Right lobe of liver (tissue), 6 donors: ENCODE results near the gene PODXL2. TPM values are rescaled to one million over a fixed set of nuclear protein-coding genes. Genes with fewer than 3 reads are reported as not detected.
A peak's percentile ranks its signal among the peaks of the same experiment; 100 is the strongest.

ENCODE experiments used
- ATAC-seq, 4 donors: fragments of 200-7000 bp; cut with Tn5 transposase; one replicate each; pipeline ENCODE4 v1.9.1; 2020; ENCODE audit warnings: mild to moderate bottlenecking in 4 of 4, moderate library complexity in 4 of 4
- DNase-seq, 3 donors: peaks; one replicate each; pipeline ENCODE4 v3.0.0-alpha.2; 2020
- H3K27ac ChIP-seq, 3 donors: fragments of 200-600 bp; one replicate each; pipeline ENCODE4 v1.8.0; 2022
- H3K27me3 ChIP-seq, 2 donors: fragments of 200-600 bp; one replicate each; pipeline ENCODE4 v1.8.0; 2022
- H3K36me3 ChIP-seq, 4 donors: fragments of 200-600 bp; sonication (generic) in 1 of 4; one replicate each; pipeline versions ENCODE4 v1.5.1 to v1.8.0; 2017 to 2022; ENCODE audit warnings: control low read depth in 1 of 4
- H3K4me1 ChIP-seq, 4 donors: fragments of 200-600 bp; sonication (generic) in 1 of 4; one replicate each; pipeline versions ENCODE4 v1.5.1 to v1.8.0; 2017 to 2022; ENCODE audit warnings: control low read depth in 1 of 4
- H3K4me3 ChIP-seq, 3 donors: fragments of 200-600 bp; one replicate each; pipeline ENCODE4 v1.8.0; 2022
- H3K9me3 ChIP-seq, 4 donors: fragments of 200-600 bp; sonication (generic) in 1 of 4; one replicate each; pipeline versions ENCODE4 v1.5.1 to v1.8.0; 2017 to 2022; ENCODE audit warnings: control low read depth in 1 of 4
- POLR2A ChIP-seq: fragments of 450-650 bp; IDR thresholded peaks from one replicate; pipeline ENCODE4 v1.6.1; 2017; ENCODE audit warnings: antibody characterized with exemption, mild to moderate bottlenecking
- WGBS: methylation state at CpG from one replicate; pipeline ENCODE4 v1.1.6; 2018; ENCODE audit warnings: low coverage, low lambda C conversion rate; ENCODE audit not compliant: insufficient coverage; ENCODE audit errors: missing lambda C conversion rate; 5-methylcytosine and 5-hydroxymethylcytosine counted together
- intact Hi-C, 2 donors: fragments of 100-400 bp; cut with DNase I; formaldehyde crosslinking; loops; one replicate each; pipeline versions ENCODE4 v1.11.2 to v1.14.1; 2022
- long read RNA-seq: library from polyadenylated mRNA; unstranded; transcript quantifications from one replicate; pipeline ENCODE4 v2.0.0, GENCODE V29; 2019
- total RNA-seq, 6 experiments: library from RNA; depleted of rRNA in 2 of 6; stranded (reverse); fragments of >200 nt in 2 of 6; fragmentation: NEBNext Ultra II Directional in 3 of 6; extraction: Animal tissue kit (Norgen Biotek cat#: 25700) in 3 of 6; gene quantifications; one replicate each; pipeline versions ENCODE4 v1.1.0 to v1.2.4, GENCODE V29; 2016 to 2023
- TF ChIP-seq, protein P1 (sequence below), 4 donors: fragments of 200-600 bp in 3 of 4; fragments of 450-650 bp in 1 of 4; IDR thresholded peaks; one replicate each; pipeline versions ENCODE4 v1.5.1 to v1.8.0; 2016 to 2022; ENCODE audit warnings: antibody characterized with exemption in 4 of 4, mild to moderate bottlenecking in 2 of 4
- donor health status: DM: no; HTN: yes; CAD: no.
- donor health status: DM: no; HTN: no; CAD: no.
- donor health status: DM: no; HTN: no; CAD: no.
- donor health status: DM: no; HTN: yes; CAD: no.
- donor health status: DM: no; HTN: yes; CAD: no.

PODXL2 gene, protein sequence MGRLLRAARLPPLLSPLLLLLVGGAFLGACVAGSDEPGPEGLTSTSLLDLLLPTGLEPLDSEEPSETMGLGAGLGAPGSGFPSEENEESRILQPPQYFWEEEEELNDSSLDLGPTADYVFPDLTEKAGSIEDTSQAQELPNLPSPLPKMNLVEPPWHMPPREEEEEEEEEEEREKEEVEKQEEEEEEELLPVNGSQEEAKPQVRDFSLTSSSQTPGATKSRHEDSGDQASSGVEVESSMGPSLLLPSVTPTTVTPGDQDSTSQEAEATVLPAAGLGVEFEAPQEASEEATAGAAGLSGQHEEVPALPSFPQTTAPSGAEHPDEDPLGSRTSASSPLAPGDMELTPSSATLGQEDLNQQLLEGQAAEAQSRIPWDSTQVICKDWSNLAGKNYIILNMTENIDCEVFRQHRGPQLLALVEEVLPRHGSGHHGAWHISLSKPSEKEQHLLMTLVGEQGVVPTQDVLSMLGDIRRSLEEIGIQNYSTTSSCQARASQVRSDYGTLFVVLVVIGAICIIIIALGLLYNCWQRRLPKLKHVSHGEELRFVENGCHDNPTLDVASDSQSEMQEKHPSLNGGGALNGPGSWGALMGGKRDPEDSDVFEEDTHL
- 1 to 10 TPM in 1 of 6 experiments, under 1 TPM in 5; 0.19 to 1.6 (median 0.63) TPM for total RNA-seq
- long read RNA-seq = 0 reads

DNA sequence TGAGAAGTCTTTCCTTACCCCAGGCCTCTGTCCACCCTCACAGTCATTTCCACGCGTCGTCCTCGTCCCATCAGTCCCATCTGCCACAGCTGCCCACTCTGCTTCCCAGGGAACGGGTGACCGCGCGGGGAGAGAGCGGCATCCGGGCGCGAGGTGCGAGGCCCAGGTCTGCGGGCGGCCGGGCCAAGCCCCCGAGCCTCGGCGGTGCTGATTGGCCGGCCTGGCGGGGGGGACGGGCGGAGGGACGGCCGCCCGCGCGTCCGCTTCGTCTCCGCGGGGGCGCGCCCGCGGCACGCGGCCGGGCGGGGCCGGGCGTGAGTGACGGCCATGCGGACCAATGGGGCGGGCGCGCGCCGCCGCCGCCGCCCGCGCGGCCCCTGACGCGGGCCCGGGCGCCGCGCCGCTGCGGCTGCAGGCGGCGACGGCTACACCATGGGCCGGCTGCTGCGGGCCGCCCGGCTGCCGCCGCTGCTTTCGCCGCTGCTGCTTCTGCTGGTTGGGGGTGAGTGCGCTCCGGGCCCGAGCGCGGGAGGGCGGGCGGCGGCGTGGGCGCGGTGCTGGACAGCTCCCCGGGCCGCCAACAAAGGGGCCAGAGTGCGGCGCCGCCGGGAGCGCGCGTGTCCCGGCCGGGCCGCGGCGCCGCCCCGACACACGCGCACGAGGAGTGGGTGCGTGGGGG is at the start of gene PODXL2:
TSS of gene PODXL2 (plus strand) at position 398 of the 679 bp plus-strand sequence. CDS start at position 433, 35 bp downstream.
- peak in 1 of 3 donors; percentile 52 for DNase-seq
- no CpG with 5 or more reads among the region's 105 CpGs for WGBS
- H3K27ac ChIP-seq = no peak within 1 kb of the TSS

DNA sequence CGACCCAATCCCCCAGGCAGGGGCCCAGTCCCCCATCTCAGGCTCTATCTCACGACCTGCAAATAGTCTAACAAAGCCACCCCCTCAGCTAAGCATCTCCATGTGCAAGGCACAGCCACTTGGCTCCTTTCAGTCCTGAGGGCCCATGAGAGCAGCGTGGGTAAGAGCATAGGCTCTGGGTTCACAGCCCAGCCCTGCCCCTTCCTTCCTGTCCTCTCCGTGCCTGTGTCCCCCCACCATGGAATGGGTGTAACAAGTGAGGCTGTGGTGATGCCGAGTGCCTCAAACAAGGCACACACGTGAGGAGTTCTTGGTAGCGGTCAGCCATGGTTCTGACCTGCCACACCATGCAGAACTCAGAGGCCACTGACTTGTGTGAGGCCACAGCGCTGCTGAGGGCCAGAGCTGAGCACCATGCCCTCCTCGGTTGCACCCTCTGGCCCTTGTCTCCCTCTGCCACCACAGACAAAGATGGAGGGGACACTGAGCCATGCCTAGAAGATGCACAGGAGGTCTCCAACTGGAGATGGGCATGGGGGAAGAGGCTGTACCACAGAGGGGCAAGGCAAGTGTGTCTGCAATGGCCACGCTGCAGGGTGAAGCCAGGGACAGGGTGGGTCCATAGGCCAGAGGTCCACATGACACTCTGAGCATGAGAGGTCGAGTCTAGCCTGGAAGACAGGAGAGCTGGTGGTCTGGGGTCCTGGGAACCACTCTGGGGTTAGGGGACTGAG is 48.5 kb upstream of the PODXL2 start:
- DNase-seq = no peak
- H3K9me3 ChIP-seq = no peaks in the 10 kb centered on the region
- WGBS = 89% methylated on average over 3 of the region's 11 CpGs
- TF ChIP-seq, protein P1, sequence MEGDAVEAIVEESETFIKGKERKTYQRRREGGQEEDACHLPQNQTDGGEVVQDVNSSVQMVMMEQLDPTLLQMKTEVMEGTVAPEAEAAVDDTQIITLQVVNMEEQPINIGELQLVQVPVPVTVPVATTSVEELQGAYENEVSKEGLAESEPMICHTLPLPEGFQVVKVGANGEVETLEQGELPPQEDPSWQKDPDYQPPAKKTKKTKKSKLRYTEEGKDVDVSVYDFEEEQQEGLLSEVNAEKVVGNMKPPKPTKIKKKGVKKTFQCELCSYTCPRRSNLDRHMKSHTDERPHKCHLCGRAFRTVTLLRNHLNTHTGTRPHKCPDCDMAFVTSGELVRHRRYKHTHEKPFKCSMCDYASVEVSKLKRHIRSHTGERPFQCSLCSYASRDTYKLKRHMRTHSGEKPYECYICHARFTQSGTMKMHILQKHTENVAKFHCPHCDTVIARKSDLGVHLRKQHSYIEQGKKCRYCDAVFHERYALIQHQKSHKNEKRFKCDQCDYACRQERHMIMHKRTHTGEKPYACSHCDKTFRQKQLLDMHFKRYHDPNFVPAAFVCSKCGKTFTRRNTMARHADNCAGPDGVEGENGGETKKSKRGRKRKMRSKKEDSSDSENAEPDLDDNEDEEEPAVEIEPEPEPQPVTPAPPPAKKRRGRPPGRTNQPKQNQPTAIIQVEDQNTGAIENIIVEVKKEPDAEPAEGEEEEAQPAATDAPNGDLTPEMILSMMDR (IDR thresholded peaks at IDR 0.05) = no peak
- no peak overlapping the region for H3K4me3 ChIP-seq
- intact Hi-C loops = no loop called here
- ATAC-seq = no peak
- no peaks in the 10 kb centered on the region for H3K36me3 ChIP-seq
- no peaks in the 10 kb centered on the region for H3K4me1 ChIP-seq
- no peak overlapping the region for H3K27ac ChIP-seq
- H3K27me3 ChIP-seq = no peaks in the 10 kb centered on the region

More for the DNA sequence above, at the start of gene PODXL2:
- intact Hi-C loops = no loop called here
- Histone ChIP-seq H3K9me3 (no peaks in the 10 kb centered on the region), H3K4me1 (peaks cover 0 to 6% (median 0%) of the 10 kb centered on the region in 4 donors), H3K27me3 (no peaks in the 10 kb centered on the region), H3K4me3 (peak within 1 kb of the TSS in 1 of 3 donors; percentile 44), H3K36me3 (no peaks in the 10 kb centered on the region)
- ATAC-seq = peak; percentile 76 to 87 (median 82)
- TF ChIP-seq POLR2A = no peak
- TF ChIP-seq, protein P1 (IDR thresholded peaks at IDR 0.05) = no peak

DNA sequence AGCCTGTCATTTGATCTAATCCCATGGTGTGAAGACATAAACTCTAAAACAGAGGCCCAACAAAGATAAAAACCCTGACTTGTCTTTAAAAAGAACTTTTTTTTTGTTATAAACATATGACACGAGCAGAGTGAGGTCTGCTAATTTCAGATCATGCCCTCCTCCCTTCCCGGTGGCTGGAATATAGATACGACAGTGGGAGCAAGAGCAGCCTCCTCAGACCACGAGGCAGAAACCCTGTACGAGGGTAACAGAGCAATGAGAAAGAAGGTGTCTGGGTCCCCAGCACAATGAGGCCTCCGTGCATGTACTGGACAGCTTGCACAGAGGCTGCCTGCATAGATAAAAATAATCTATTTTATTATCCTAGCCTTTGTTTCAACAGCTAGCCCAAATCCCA is 44.3 kb upstream of the PODXL2 start:
- no peaks in the 10 kb centered on the region for H3K36me3 ChIP-seq
- intact Hi-C loops = no loop called here
- H3K27ac ChIP-seq = no peak overlapping the region
- no peaks in the 10 kb centered on the region for H3K27me3 ChIP-seq
- H3K4me3 ChIP-seq = no peak overlapping the region
- peaks cover 0 to 18% (median 4%) of the 10 kb centered on the region in 4 donors for H3K4me1 ChIP-seq
- no peak for ATAC-seq
- TF ChIP-seq POLR2A = no peak
- TF ChIP-seq, protein P1 (IDR thresholded peaks at IDR 0.05) = no peak
- DNase-seq = no peak
- no peaks in the 10 kb centered on the region for H3K9me3 ChIP-seq
- WGBS = 94% methylated on average over 6 of the region's 6 CpGs

DNA sequence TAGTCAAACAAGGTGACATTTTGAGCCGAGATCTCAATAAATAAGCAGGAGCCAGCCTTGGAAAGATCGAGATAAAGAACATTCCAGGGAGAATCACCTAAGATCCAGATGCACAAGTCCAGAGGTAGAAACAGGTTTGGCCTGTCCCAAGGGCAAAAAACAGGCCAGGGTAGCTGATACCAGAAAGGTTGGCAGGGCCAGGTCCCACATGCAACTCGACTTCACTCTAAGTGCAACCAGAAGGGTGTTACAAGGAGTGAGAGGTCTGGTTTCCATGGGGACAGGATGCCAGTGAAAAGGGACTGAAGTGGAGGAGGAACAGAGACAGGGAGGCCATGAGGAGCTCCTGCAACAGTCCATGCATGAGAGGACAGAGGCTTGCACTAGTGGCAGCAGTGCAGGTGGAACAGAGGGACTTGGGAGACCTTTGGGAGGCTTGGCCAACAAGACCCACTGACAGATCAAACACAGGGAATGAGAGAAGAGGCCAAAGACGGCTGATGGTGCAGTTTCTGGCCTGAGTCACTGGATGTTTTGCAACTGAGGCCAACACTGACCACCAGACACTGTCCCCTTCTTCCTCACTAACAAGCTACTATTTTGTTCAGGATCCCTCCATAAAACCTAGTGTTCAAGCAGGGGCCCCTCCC is 43.7 kb upstream of the PODXL2 start:
- WGBS = 65% methylated on average over 4 of the region's 4 CpGs
- intact Hi-C loops = no loop called here
- no peak overlapping the region for H3K4me3 ChIP-seq
- no peaks in the 10 kb centered on the region for H3K27me3 ChIP-seq
- H3K27ac ChIP-seq = no peak overlapping the region
- H3K9me3 ChIP-seq = no peaks in the 10 kb centered on the region
- no peaks in the 10 kb centered on the region for H3K36me3 ChIP-seq
- peaks cover 0 to 18% (median 4%) of the 10 kb centered on the region in 4 donors for H3K4me1 ChIP-seq
- ATAC-seq (no peak), DNase-seq (no peak)
- TF ChIP-seq, protein P1 (IDR thresholded peaks at IDR 0.05) = no peak
- no peak for TF ChIP-seq POLR2A
